ENCODE results near the gene PFDN5.

PFDN5 gene

DNA sequence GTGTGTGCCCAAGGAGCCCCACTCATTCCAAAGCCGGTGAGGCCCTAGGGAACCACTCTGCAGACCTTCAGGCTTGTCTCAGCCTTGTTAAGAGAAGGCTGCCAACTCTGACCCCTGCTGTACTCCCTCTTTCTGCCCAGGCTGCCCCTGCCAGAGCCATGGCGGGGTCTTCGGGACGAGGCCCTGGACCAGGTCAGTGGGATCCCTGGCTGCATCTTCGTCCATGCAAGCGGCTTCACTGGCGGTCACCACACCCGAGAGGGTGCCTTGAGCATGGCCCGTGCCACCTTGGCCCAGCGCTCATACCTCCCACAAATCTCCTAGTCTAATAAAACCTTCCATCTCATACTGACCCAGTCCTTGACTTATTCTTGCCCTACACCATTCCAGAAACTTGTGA is 11.5 kb downstream of the PFDN5 start:
- Histone ChIP-seq H3K36me3 (ENCODE audit: control insufficient read depth in 2 of 2, insufficient read depth in 2 of 2, low read length in 2 of 2) (peaks cover 61 to 66% of the 10 kb centered on the region in 2 donors), H3K27me3 (ENCODE audit: control insufficient read depth in 1 of 2, insufficient read depth in 2 of 2, low read length in 2 of 2) (no peaks in the 10 kb centered on the region), H3K9me3 (ENCODE audit: control insufficient read depth in 2 of 2, low read length in 2 of 2) (no peaks in the 10 kb centered on the region), H3K27ac (ENCODE audit: low read length) (no peak overlapping the region), H3K4me3 (ENCODE audit: low read length in 2 of 2) (no peak overlapping the region), H3K4me1 (ENCODE audit: control insufficient read depth, insufficient read depth, low read length) (peaks cover 5% of the 10 kb centered on the region), H3K9ac (ENCODE audit: low read length in 2 of 2) (no peak overlapping the region)

- H3K9ac ChIP-seq (ENCODE audit: low read length in 2 of 2) = no peak overlapping the region
Measured at GRCh38 chr12:53308276-53308675, 12.9 kb downstream of the PFDN5 start.

DNA sequence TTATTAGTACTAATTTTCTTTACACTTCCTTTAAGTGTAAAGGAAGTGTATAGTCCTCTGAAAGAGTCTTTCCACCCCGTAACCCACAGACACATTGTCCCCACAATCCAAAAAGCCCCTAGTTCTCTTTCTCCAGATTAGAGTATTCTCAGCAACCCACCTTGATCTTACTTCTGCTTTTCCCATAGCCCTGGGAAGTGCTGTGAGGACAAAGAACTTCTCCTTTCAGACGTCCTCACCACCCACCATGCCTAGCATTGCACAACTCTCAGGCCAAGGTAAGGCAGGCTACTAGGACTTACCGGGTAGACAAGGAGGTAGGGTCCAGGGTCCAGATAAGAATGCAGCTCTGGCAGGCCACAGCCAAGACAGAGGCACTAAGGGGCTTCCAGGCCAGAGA is 18.7 kb downstream of the PFDN5 start:
- Histone ChIP-seq H3K9me3 (ENCODE audit: control insufficient read depth in 2 of 2, low read length in 2 of 2) (no peaks in the 10 kb centered on the region), H3K4me3 (ENCODE audit: low read length in 2 of 2) (no peak overlapping the region), H3K27me3 (ENCODE audit: control insufficient read depth in 1 of 2, insufficient read depth in 2 of 2, low read length in 2 of 2) (no peaks in the 10 kb centered on the region), H3K36me3 (ENCODE audit: control insufficient read depth in 2 of 2, insufficient read depth in 2 of 2, low read length in 2 of 2) (peaks cover 36 to 39% of the 10 kb centered on the region in 2 donors), H3K9ac (ENCODE audit: low read length in 2 of 2) (no peak overlapping the region), H3K27ac (ENCODE audit: low read length) (no peak overlapping the region), H3K4me1 (ENCODE audit: control insufficient read depth, insufficient read depth, low read length) (no peaks in the 10 kb centered on the region)

More at GRCh38 chr12:53308276-53308675, 12.9 kb downstream of the PFDN5 start:
- no peak overlapping the region for H3K27ac ChIP-seq (ENCODE audit: low read length)
- H3K27me3 ChIP-seq (ENCODE audit: control insufficient read depth in 1 of 2, insufficient read depth in 2 of 2, low read length in 2 of 2) = no peaks in the 10 kb centered on the region
- H3K4me3 ChIP-seq (ENCODE audit: low read length in 2 of 2) = no peak overlapping the region
- H3K4me1 ChIP-seq (ENCODE audit: control insufficient read depth, insufficient read depth, low read length) = no peaks in the 10 kb centered on the region
- no peaks in the 10 kb centered on the region for H3K9me3 ChIP-seq (ENCODE audit: control insufficient read depth in 2 of 2, low read length in 2 of 2)
- peaks cover 50 to 56% of the 10 kb centered on the region in 2 donors for H3K36me3 ChIP-seq (ENCODE audit: control insufficient read depth in 2 of 2, insufficient read depth in 2 of 2, low read length in 2 of 2)

DNA sequence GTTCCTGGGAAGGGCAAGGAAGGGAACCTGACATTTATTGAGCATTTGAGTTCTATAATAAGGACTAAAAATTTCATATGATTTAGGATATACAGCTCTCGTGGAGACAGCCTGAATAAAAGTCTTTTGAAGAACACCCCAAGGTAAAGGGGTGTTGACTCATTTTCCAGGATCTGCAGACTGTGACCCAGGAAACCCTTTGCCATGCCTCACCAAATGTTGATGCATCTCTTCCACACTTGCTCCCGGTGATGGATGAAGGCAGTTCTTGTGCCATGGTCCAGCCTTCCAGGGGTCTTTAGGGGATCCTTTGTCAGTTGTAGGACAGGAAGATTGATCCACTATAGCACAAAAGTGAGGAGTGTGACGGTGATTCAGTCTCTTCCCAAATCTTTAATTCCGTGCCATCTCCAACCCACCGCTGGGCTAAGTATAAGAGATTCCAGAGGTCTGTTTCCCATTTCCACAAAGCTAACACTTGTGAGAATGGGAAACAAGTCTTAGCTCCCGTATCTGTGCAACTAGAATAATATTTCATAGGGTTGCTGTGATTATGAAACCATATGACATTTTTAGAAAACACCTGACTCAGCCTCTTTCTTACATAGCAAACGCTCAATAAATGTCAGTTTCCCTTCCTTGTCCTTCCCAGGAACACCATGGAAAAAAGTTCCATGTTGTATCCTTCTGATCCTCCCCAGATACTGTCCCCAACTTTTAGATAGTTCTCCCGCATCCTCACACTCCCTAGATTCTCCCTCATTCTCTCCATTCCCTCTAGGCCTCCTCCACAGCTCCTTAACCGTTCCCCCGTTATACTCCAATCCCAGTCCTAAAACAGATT is 25.2 kb downstream of the PFDN5 start:
- Histone ChIP-seq H3K36me3 (ENCODE audit: control insufficient read depth in 2 of 2, insufficient read depth in 2 of 2, low read length in 2 of 2) (peaks cover 9 to 12% of the 10 kb centered on the region in 2 donors), H3K27me3 (ENCODE audit: control insufficient read depth in 1 of 2, insufficient read depth in 2 of 2, low read length in 2 of 2) (no peaks in the 10 kb centered on the region), H3K4me3 (ENCODE audit: low read length in 2 of 2) (peak overlapping the region; percentile 87 to 98), H3K4me1 (ENCODE audit: control insufficient read depth, insufficient read depth, low read length) (peaks cover 28% of the 10 kb centered on the region), H3K9ac (ENCODE audit: low read length in 2 of 2) (peak overlapping the region; percentile 77 to 87), H3K27ac (ENCODE audit: low read length) (peak overlapping the region; percentile 89), H3K9me3 (ENCODE audit: control insufficient read depth in 2 of 2, low read length in 2 of 2) (no peaks in the 10 kb centered on the region)

DNA sequence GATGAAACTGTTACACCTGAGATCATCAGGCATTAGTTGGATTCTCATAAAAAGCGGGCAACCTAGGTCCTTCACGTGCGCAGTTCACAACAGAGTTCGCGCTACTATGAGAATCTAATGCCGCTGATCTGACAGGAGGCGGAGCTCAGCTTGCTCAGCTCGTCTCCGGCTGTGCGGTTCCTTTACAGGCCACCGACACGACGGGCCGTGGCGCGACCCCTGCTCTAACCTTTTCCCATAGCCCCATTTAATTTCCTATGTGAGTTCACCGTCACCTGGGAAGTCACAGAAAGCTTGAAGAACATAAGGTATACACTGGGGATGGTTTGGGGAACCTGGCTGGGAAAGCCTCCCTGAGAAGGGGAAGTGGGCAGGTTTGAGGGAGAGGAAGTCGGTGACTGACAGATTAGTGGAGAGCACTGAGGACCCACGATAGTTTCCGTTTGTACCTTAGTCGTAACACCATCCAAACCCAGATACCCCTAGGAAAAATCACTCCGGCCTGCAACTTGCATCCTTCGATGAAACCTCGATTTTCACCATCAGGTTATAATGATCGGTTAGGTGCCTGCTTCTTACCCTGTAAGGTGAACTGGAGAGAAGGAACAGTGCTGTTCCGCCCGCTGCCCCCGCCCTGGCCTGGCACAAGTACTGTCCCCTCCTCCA is 28.9 kb downstream of the PFDN5 start:
- H3K4me1 ChIP-seq (ENCODE audit: control insufficient read depth, insufficient read depth, low read length) = peaks cover 35% of the 10 kb centered on the region
- no peaks in the 10 kb centered on the region for H3K9me3 ChIP-seq (ENCODE audit: control insufficient read depth in 2 of 2, low read length in 2 of 2)
- peak overlapping the region; percentile 54 to 78 for H3K4me3 ChIP-seq (ENCODE audit: low read length in 2 of 2)

GRCh38 chr12:53324779-53325510 is 29.6 kb downstream of the PFDN5 start:
- peaks cover 35% of the 10 kb centered on the region for H3K4me1 ChIP-seq (ENCODE audit: control insufficient read depth, insufficient read depth, low read length)
- no peaks in the 10 kb centered on the region for H3K36me3 ChIP-seq (ENCODE audit: control insufficient read depth in 2 of 2, insufficient read depth in 2 of 2, low read length in 2 of 2)
- peak overlapping the region; percentile 54 to 78 for H3K4me3 ChIP-seq (ENCODE audit: low read length in 2 of 2)
- H3K9ac ChIP-seq (ENCODE audit: low read length in 2 of 2) = peak overlapping the region; percentile 76 to 92
- no peaks in the 10 kb centered on the region for H3K9me3 ChIP-seq (ENCODE audit: control insufficient read depth in 2 of 2, low read length in 2 of 2)
- H3K27ac ChIP-seq (ENCODE audit: low read length) = peak overlapping the region; percentile 95
- no peaks in the 10 kb centered on the region for H3K27me3 ChIP-seq (ENCODE audit: control insufficient read depth in 1 of 2, insufficient read depth in 2 of 2, low read length in 2 of 2)

More for the DNA sequence above, 28.9 kb downstream of the PFDN5 start:
- Histone ChIP-seq H3K9ac (ENCODE audit: low read length in 2 of 2) (peak overlapping the region; percentile 76 to 92), H3K27ac (ENCODE audit: low read length) (peak overlapping the region; percentile 95), H3K27me3 (ENCODE audit: control insufficient read depth in 1 of 2, insufficient read depth in 2 of 2, low read length in 2 of 2) (no peaks in the 10 kb centered on the region), H3K36me3 (ENCODE audit: control insufficient read depth in 2 of 2, insufficient read depth in 2 of 2, low read length in 2 of 2) (no peaks in the 10 kb centered on the region)

DNA sequence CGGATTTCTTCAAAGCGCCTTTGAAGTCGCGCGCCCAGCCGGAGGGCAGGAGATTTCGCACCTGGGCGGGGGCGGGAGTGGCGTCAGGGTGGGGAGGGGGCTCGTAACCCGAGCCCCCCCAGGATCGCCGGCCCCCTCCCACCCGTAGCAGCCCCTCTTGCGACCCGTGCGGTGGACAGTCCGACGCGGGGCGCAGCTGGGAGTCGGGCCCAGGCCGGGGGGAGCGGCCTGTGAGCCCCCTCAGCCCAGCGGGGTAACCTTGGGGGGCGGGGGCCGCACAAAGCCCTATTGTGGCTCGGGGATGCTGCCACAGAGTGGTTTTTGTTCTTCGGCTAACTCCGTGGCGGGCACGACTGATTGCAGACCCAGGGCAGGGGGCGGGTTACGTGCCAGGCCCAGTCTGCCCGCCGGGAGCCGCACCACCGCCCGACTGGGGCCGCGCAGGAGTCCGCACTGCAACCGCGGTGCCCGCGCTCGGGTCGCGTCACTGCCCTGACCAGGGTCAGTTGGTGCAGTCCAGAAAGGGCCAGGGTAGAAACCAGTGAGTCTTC is 30.2 kb downstream of the PFDN5 start:
- peak overlapping the region; percentile 54 to 78 for H3K4me3 ChIP-seq (ENCODE audit: low read length in 2 of 2)
- H3K36me3 ChIP-seq (ENCODE audit: control insufficient read depth in 2 of 2, insufficient read depth in 2 of 2, low read length in 2 of 2) = no peaks in the 10 kb centered on the region
- H3K27me3 ChIP-seq (ENCODE audit: control insufficient read depth in 1 of 2, insufficient read depth in 2 of 2, low read length in 2 of 2) = peaks cover 0 to 2% of the 10 kb centered on the region in 2 donors
- H3K27ac ChIP-seq (ENCODE audit: low read length) = peak overlapping the region; percentile 95
- H3K9ac ChIP-seq (ENCODE audit: low read length in 2 of 2) = peak overlapping the region; percentile 76 to 92
- peaks cover 29% of the 10 kb centered on the region for H3K4me1 ChIP-seq (ENCODE audit: control insufficient read depth, insufficient read depth, low read length)
- no peaks in the 10 kb centered on the region for H3K9me3 ChIP-seq (ENCODE audit: control insufficient read depth in 2 of 2, low read length in 2 of 2)

- Histone ChIP-seq H3K9ac (ENCODE audit: low read length in 2 of 2) (no peak overlapping the region), H3K27me3 (ENCODE audit: control insufficient read depth in 1 of 2, insufficient read depth in 2 of 2, low read length in 2 of 2) (peaks cover 3 to 5% of the 10 kb centered on the region in 2 donors), H3K36me3 (ENCODE audit: control insufficient read depth in 2 of 2, insufficient read depth in 2 of 2, low read length in 2 of 2) (no peaks in the 10 kb centered on the region), H3K4me3 (ENCODE audit: low read length in 2 of 2) (peak overlapping the region in 1 of 2 donors; percentile 78), H3K9me3 (ENCODE audit: control insufficient read depth in 2 of 2, low read length in 2 of 2) (no peaks in the 10 kb centered on the region), H3K4me1 (ENCODE audit: control insufficient read depth, insufficient read depth, low read length) (peaks cover 25% of the 10 kb centered on the region), H3K27ac (ENCODE audit: low read length) (no peak overlapping the region)
Measured at GRCh38 chr12:53326460-53327185, 31.3 kb downstream of the PFDN5 start.

DNA sequence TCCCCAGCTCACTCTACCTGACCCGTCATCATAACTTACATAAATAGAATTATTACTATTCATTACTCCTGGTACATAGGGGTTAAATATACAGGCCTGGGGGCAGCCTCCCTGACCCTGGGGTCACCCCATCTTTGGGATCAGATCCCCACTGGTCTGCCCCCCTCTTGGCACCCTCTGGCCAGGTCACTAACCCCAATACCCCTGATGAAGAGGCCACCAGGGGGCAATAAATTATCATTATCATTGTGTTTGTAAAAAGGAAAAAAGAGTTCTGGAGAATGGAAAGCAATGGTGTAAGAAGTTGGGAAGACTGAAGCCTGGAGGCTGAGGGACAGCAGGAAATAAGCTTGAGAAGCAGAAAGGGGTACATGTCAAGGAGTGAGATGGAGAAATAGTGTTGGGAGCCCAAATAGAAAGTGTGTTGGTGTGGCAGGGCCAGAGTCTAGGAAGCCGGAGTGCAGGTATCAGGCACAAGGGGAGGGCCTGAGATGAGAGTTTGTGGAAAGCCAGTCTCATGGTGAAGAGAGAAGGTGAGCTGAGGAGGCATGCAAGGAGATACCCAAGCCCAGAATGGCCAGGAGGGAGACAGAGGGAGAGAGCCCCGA is 32.2 kb downstream of the PFDN5 start:
- H3K36me3 ChIP-seq (ENCODE audit: control insufficient read depth in 2 of 2, insufficient read depth in 2 of 2, low read length in 2 of 2) = no peaks in the 10 kb centered on the region
- no peak overlapping the region for H3K9ac ChIP-seq (ENCODE audit: low read length in 2 of 2)
- H3K27ac ChIP-seq (ENCODE audit: low read length) = no peak overlapping the region
- H3K4me3 ChIP-seq (ENCODE audit: low read length in 2 of 2) = no peak overlapping the region
- peaks cover 19% of the 10 kb centered on the region for H3K4me1 ChIP-seq (ENCODE audit: control insufficient read depth, insufficient read depth, low read length)
- H3K9me3 ChIP-seq (ENCODE audit: control insufficient read depth in 2 of 2, low read length in 2 of 2) = no peaks in the 10 kb centered on the region
- H3K27me3 ChIP-seq (ENCODE audit: control insufficient read depth in 1 of 2, insufficient read depth in 2 of 2, low read length in 2 of 2) = peaks cover 5 to 7% of the 10 kb centered on the region in 2 donors
